Measurements from ENCODE around the gene RAD51B.

DNA sequence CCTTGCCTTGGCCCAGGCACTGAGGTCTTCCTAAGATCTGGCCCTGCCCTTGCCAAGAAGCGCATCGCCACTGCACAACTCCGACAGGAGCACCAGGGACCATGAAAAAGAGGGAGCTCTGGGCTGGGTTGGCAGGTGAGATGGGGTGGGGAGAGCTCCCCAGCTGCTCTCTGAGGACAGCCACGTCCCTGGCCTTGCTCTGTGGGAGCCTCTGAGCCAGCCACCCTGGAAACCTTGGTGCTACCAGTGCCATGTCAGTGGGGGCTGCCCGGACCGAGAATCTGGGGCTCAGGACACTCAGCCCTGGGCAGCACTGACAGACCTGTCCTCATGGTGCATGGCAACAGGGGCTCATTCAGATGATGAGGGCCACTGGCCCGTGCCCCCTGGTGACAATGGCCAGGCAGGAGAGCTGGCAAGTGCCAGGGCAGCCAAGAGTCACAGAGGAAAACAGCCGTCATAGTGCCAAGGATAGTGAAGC is 838.5 kb downstream of the RAD51B start:
- TF ChIP-seq ZNF433 (tag by site-specific recombination; IDR thresholded peaks at IDR 0.05; ENCODE audit: low read depth) (no peak), ZNF274 (IDR thresholded peaks at IDR 0.05; ENCODE audit: low read length) (no peak), ZNF274 (tag by site-specific recombination; IDR thresholded peaks at IDR 0.05; ENCODE audit: borderline replicate concordance) (no peak), ZBTB1 (tag by site-specific recombination; IDR thresholded peaks at IDR 0.05) (no peak), ZNF48 (tag by site-specific recombination; IDR thresholded peaks at IDR 0.05) (no peak), ZNF121 (tag by site-specific recombination; IDR thresholded peaks at IDR 0.05) (no peak), PRDM1 (tag by site-specific recombination; IDR thresholded peaks at IDR 0.05) (no peak), ZNF549 (tag by site-specific recombination; IDR thresholded peaks at IDR 0.05) (no peak), SETDB1 (IDR thresholded peaks at IDR 0.05; ENCODE audit: insufficient read length, low read length) (no peak), ZNF24 (tag by site-specific recombination; IDR thresholded peaks at IDR 0.05) (no peak), ZNF561 (tag by site-specific recombination; IDR thresholded peaks at IDR 0.05; ENCODE audit: borderline replicate concordance) (no peak), ZBTB7A (tag by site-specific recombination; IDR thresholded peaks at IDR 0.05; ENCODE audit: low read depth) (no peak)
- TF ChIP-seq, protein P1, sequence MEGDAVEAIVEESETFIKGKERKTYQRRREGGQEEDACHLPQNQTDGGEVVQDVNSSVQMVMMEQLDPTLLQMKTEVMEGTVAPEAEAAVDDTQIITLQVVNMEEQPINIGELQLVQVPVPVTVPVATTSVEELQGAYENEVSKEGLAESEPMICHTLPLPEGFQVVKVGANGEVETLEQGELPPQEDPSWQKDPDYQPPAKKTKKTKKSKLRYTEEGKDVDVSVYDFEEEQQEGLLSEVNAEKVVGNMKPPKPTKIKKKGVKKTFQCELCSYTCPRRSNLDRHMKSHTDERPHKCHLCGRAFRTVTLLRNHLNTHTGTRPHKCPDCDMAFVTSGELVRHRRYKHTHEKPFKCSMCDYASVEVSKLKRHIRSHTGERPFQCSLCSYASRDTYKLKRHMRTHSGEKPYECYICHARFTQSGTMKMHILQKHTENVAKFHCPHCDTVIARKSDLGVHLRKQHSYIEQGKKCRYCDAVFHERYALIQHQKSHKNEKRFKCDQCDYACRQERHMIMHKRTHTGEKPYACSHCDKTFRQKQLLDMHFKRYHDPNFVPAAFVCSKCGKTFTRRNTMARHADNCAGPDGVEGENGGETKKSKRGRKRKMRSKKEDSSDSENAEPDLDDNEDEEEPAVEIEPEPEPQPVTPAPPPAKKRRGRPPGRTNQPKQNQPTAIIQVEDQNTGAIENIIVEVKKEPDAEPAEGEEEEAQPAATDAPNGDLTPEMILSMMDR (tag by site-specific recombination; IDR thresholded peaks at IDR 0.05) = no peak
- TF ChIP-seq, protein P2, sequence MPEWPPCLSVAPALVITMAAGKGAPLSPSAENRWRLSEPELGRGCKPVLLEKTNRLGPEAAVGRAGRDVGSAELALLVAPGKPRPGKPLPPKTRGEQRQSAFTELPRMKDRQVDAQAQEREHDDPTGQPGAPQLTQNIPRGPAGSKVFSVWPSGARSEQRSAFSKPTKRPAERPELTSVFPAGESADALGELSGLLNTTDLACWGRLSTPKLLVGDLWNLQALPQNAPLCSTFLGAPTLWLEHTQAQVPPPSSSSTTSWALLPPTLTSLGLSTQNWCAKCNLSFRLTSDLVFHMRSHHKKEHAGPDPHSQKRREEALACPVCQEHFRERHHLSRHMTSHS (tag by site-specific recombination; IDR thresholded peaks at IDR 0.05) = no peak

Data from HEK293 (cell line).